Activated B cell treated with CpG ODN at 0.5 μM for 24 hours (primary cell): ENCODE measurements around the gene STAB2. TPM values are rescaled to one million over a fixed set of nuclear protein-coding genes. Genes with fewer than 3 reads are reported as not detected.

Source experiments
- ATAC-seq: fragments of 200-7000 bp; cut with Tn5 transposase; one replicate; pipeline ENCODE4 v1.10.0; 2021; ENCODE audit warnings: low read depth, mild to moderate bottlenecking, moderate library complexity
- CTCF ChIA-PET: fragments of 350-600 bp; sonication (Branson Sonifier 250); formaldehyde crosslinking; loops from one replicate; lab custom pipeline; 2021; ENCODE audit warnings: antibody characterized with exemption; lab: Charles Lee
- POLR2A ChIA-PET: fragments of 350-600 bp; sonication (Branson Sonifier 250); formaldehyde crosslinking; loops from one replicate; lab custom pipeline; 2021; ENCODE audit warnings: antibody characterized with exemption; lab: Charles Lee
- DNase-seq: peaks from one replicate; pipeline ENCODE4 v3.0.0; 2022
- H3K27ac Mint-ChIP-seq: one replicate; pipeline ENCODE4 v1.8.0; 2020; ENCODE audit warnings: mixed read lengths
- H3K27me3 Mint-ChIP-seq: one replicate; pipeline ENCODE4 v1.8.0; 2021; ENCODE audit warnings: mixed read lengths
- H3K36me3 Mint-ChIP-seq: one replicate; pipeline ENCODE4 v1.8.0; 2021; ENCODE audit warnings: low read depth, mixed read lengths
- H3K4me1 Mint-ChIP-seq: one replicate; pipeline ENCODE4 v1.8.0; 2021; ENCODE audit warnings: mixed read lengths
- H3K4me3 Mint-ChIP-seq: one replicate; pipeline ENCODE4 v1.8.0; 2020; ENCODE audit warnings: mild to moderate bottlenecking, mixed read lengths
- H3K9me3 Mint-ChIP-seq: one replicate; pipeline ENCODE4 v1.8.0; 2020; ENCODE audit warnings: mixed read lengths
- CTCF ChIP-seq: fragments of 200-600 bp; IDR thresholded peaks from one replicate; pipeline ENCODE4 v1.8.0; 2022; ENCODE audit warnings: antibody characterized with exemption, mild to moderate bottlenecking
- intact Hi-C: fragments of 100-400 bp; cut with micrococcal nuclease; formaldehyde crosslinking; loops from one replicate; pipeline ENCODE4 v1.15.1; 2024
- total RNA-seq: library from RNA; stranded (reverse); gene quantifications from 2 replicates; pipeline ENCODE4 v1.2.3, GENCODE V29; 2022

Gene STAB2
- total RNA-seq, 1 donor from 2014 or later, result not detected

- no peak for TF ChIP-seq CTCF
- H3K4me1 Mint-ChIP-seq, result no peaks in the 10 kb centered on the region
- ChIA-PET CTCF (no interaction called here), POLR2A (no interaction called here)
- DNase-seq, result no peak
- intact Hi-C loops, result no loop called here
- peaks cover 6% of the 10 kb centered on the region for H3K9me3 Mint-ChIP-seq
- ATAC-seq, result no peak
- no peak overlapping the region for H3K27ac Mint-ChIP-seq
- no peak overlapping the region for H3K4me3 Mint-ChIP-seq
- no peaks in the 10 kb centered on the region for H3K36me3 Mint-ChIP-seq
- H3K27me3 Mint-ChIP-seq, result no peaks in the 10 kb centered on the region
Observed at GRCh38 chr12:103634732-103635131, 47.7 kb downstream of the STAB2 start.

DNA sequence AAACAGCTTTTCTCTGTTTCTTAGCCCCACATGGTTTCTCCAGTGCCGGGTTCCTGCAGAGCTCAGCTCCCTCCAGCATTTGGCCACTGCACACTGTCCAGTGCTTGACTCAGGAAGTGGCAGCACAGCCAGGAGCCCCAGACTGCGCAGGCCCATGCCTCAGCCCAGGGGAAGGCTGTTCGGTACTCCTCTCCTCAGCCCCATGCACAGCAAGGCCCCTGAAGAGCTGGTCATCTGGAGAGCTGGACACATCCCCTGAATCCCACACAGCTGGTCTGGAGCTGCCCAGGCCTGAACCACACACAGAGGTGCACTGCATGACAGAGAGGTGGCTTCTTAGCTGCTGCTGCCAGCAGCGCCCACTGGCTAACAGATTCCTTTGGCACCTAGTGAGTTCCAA, 48.3 kb downstream of the STAB2 start:
- Mint-ChIP-seq H3K4me3 (no peak overlapping the region), H3K4me1 (no peaks in the 10 kb centered on the region), H3K27ac (no peak overlapping the region), H3K27me3 (no peaks in the 10 kb centered on the region), H3K9me3 (peaks cover 10% of the 10 kb centered on the region), H3K36me3 (no peaks in the 10 kb centered on the region)
- intact Hi-C loops, result no loop called here
- CTCF ChIA-PET, result no interaction called here
- POLR2A ChIA-PET, result no interaction called here
- no peak for ATAC-seq
- DNase-seq, result no peak
- TF ChIP-seq CTCF, result no peak

GRCh38 chr12:103637021-103637420, 49.9 kb downstream of the STAB2 start:
- Mint-ChIP-seq H3K4me3 (no peak overlapping the region), H3K4me1 (no peaks in the 10 kb centered on the region), H3K27me3 (no peaks in the 10 kb centered on the region), H3K9me3 (peaks cover 5% of the 10 kb centered on the region), H3K36me3 (no peaks in the 10 kb centered on the region), H3K27ac (no peak overlapping the region)
- intact Hi-C loops, result no loop called here
- DNase-seq, result no peak
- POLR2A ChIA-PET, result no interaction called here
- CTCF ChIA-PET, result no interaction called here
- TF ChIP-seq CTCF, result no peak
- no peak for ATAC-seq

DNA sequence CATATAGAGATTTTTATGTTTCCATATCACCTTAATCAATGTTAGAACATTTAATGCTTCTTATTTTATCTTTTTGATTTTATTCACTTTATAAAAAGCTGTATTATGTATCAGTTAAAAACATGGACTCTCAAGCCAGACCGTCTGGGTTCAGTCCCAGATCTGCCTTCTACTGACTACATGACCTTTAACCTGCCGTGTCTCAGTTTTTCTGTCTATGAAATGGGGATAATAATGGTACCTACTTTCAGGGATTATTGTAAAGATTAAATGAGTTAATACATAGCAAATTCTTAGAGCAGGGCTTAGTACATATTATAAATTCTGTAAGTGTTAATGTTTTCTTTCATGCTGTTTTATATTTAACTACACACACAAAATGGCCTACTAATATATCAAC, 50.4 kb downstream of the STAB2 start:
- no peak overlapping the region for H3K4me3 Mint-ChIP-seq
- DNase-seq, result no peak
- POLR2A ChIA-PET, result no interaction called here
- ATAC-seq, result no peak
- intact Hi-C loops, result no loop called here
- H3K27me3 Mint-ChIP-seq, result no peaks in the 10 kb centered on the region
- no peaks in the 10 kb centered on the region for H3K36me3 Mint-ChIP-seq
- CTCF ChIA-PET, result no interaction called here
- H3K27ac Mint-ChIP-seq, result no peak overlapping the region
- no peaks in the 10 kb centered on the region for H3K4me1 Mint-ChIP-seq
- H3K9me3 Mint-ChIP-seq, result peaks cover 3% of the 10 kb centered on the region
- no peak for TF ChIP-seq CTCF

DNA sequence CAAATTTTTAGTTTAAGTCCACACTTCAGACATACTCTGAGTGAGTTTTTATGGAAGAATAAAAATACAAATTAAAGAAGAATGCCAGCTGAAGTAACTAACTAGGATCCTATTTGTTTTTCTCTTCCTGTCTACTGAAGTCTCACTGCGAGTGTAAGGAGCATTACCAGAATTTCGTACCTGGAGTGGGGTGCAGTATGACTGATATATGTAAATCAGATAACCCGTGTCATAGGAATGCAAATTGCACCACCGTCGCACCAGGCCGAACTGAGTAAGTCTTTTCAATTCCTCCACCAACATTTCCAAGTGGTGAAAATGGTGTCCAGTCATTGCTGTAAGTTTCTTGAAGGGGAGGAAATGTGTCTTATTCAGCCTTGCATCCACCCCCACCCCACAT, 52.9 kb downstream of the STAB2 start:
- no peak for DNase-seq
- ATAC-seq, result no peak
- Mint-ChIP-seq H3K36me3 (no peaks in the 10 kb centered on the region), H3K27me3 (no peaks in the 10 kb centered on the region), H3K9me3 (peaks cover 3% of the 10 kb centered on the region), H3K4me1 (no peaks in the 10 kb centered on the region), H3K27ac (no peak overlapping the region), H3K4me3 (no peak overlapping the region)
- TF ChIP-seq CTCF, result no peak
- ChIA-PET CTCF (no interaction called here), POLR2A (interaction anchor here (0.7 kb wide), 1 partner anchor 11 kb away, joined by 6 read pairs; no protein-coding TSS in a partner anchor)
- intact Hi-C loops, result no loop called here
